Activated CD4-positive, alpha-beta T cell treated with anti-CD3 and anti-CD28 coated beads, Interleukin-2, amount 10 ng/mL, durations not matched to agents 7 days and 5 days (primary cell): Measurements from ENCODE around the gene HS3ST5. TPM values are rescaled to one million over a fixed set of nuclear protein-coding genes. Genes with fewer than 3 reads are reported as not detected.
"Not testable (repeated sequence)": the region's sequence is repeated elsewhere in the genome, so short reads cannot be mapped to it uniquely, and the experiment has no call there.

Experiments used
- CTCF ChIA-PET: fragments of 350-600 bp; sonication (Branson Sonifier 250); formaldehyde crosslinking; loops from one replicate; lab custom pipeline; 2021; ENCODE audit warnings: antibody characterized with exemption; lab: Charles Lee
- POLR2A ChIA-PET: fragments of 350-600 bp; sonication (Branson Sonifier 250); formaldehyde crosslinking; loops from one replicate; lab custom pipeline; 2021; ENCODE audit warnings: antibody characterized with exemption; lab: Charles Lee
- DNase-seq: peaks from one replicate; pipeline ENCODE4 v3.0.0-alpha.2; 2020
- H3K27ac Mint-ChIP-seq: one replicate; pipeline ENCODE4 v1.8.0; 2021; ENCODE audit warnings: mild to moderate bottlenecking, moderate library complexity, mixed read lengths
- H3K27me3 Mint-ChIP-seq: one replicate; pipeline ENCODE4 v1.8.0; 2021; ENCODE audit warnings: mixed read lengths
- H3K36me3 Mint-ChIP-seq: one replicate; pipeline ENCODE4 v1.8.0; 2021; ENCODE audit warnings: low read depth, mixed read lengths
- H3K4me1 Mint-ChIP-seq: one replicate; pipeline ENCODE4 v1.8.0; 2021; ENCODE audit warnings: mixed read lengths
- H3K4me3 Mint-ChIP-seq: one replicate; pipeline ENCODE4 v1.8.0; 2021; ENCODE audit warnings: mild to moderate bottlenecking, moderate library complexity, mixed read lengths
- H3K9me3 Mint-ChIP-seq: one replicate; pipeline ENCODE4 v1.8.0; 2021; ENCODE audit warnings: mixed read lengths
- total RNA-seq, 2 experiments: library from RNA; stranded (reverse); gene quantifications; one replicate each; pipeline ENCODE4 v1.2.3, GENCODE V29; 2021

The HS3ST5 gene
- total RNA-seq, 2 experiments from 2014 or later, result not detected

GRCh38 chr6:114053791-114054190 lies 289.0 kb downstream of the HS3ST5 start:
- POLR2A ChIA-PET, result no interaction called here
- Mint-ChIP-seq H3K9me3 (no peaks in the 10 kb centered on the region), H3K36me3 (no peaks in the 10 kb centered on the region), H3K4me1 (no peaks in the 10 kb centered on the region), H3K4me3 (no peak overlapping the region), H3K27ac (no peak overlapping the region), H3K27me3 (peaks cover 4% of the 10 kb centered on the region)
- CTCF ChIA-PET, result no interaction called here
- no peak for DNase-seq

GRCh38 chr6:114052141-114052540 lies 290.7 kb downstream of the HS3ST5 start:
- POLR2A ChIA-PET, result no interaction called here
- CTCF ChIA-PET, result interaction anchor here (0.8 kb wide), 1 partner anchor 14 kb away, joined by 3 read pairs; no protein-coding TSS in a partner anchor
- no peak for DNase-seq
- Mint-ChIP-seq H3K27me3 (peaks cover 4% of the 10 kb centered on the region), H3K4me3 (no peak overlapping the region), H3K9me3 (no peaks in the 10 kb centered on the region), H3K4me1 (no peaks in the 10 kb centered on the region), H3K36me3 (no peaks in the 10 kb centered on the region), H3K27ac (no peak overlapping the region)

GRCh38 chr6:114051031-114051430 lies 291.8 kb downstream of the HS3ST5 start:
- no peak overlapping the region for H3K4me3 Mint-ChIP-seq
- ChIA-PET POLR2A (no interaction called here), CTCF (interaction anchor here (0.8 kb wide), 1 partner anchor 13 kb away, joined by 3 read pairs; no protein-coding TSS in a partner anchor)
- H3K9me3 Mint-ChIP-seq, result no peaks in the 10 kb centered on the region
- H3K4me1 Mint-ChIP-seq, result no peaks in the 10 kb centered on the region
- H3K27ac Mint-ChIP-seq, result no peak overlapping the region
- H3K36me3 Mint-ChIP-seq, result no peaks in the 10 kb centered on the region
- peaks cover 3% of the 10 kb centered on the region for H3K27me3 Mint-ChIP-seq
- DNase-seq, result no peak

GRCh38 chr6:114049367-114049966 lies 293.4 kb downstream of the HS3ST5 start:
- H3K36me3 Mint-ChIP-seq, result no peaks in the 10 kb centered on the region
- H3K4me3 Mint-ChIP-seq, result no peak overlapping the region
- no peaks in the 10 kb centered on the region for H3K4me1 Mint-ChIP-seq
- DNase-seq, result no peak
- POLR2A ChIA-PET, result no interaction called here
- no peak overlapping the region for H3K27ac Mint-ChIP-seq
- peaks cover 2% of the 10 kb centered on the region for H3K27me3 Mint-ChIP-seq
- CTCF ChIA-PET, result no interaction called here
- no peaks in the 10 kb centered on the region for H3K9me3 Mint-ChIP-seq

- DNase-seq, H3K36me3 Mint-ChIP-seq, H3K9me3 Mint-ChIP-seq, H3K27me3 Mint-ChIP-seq, POLR2A ChIA-PET, CTCF ChIA-PET, H3K4me1 Mint-ChIP-seq, H3K27ac Mint-ChIP-seq, H3K4me3 Mint-ChIP-seq: not testable (repeated sequence)
These were observed 298.3 kb downstream of the HS3ST5 start for GRCh38 chr6:114044566-114044965.

- H3K36me3 Mint-ChIP-seq, result no peaks in the 10 kb centered on the region
- CTCF ChIA-PET, result interaction anchor here (0.6 to 0.7 kb wide), 2 partner anchors 23 to 61 kb away, joined by 3 to 5 read pairs; no protein-coding TSS in a partner anchor
- DNase-seq, result no peak
- no peak overlapping the region for H3K27ac Mint-ChIP-seq
- no peak overlapping the region for H3K4me3 Mint-ChIP-seq
- H3K4me1 Mint-ChIP-seq, result no peaks in the 10 kb centered on the region
- POLR2A ChIA-PET, result interaction anchor here (0.7 kb wide), 1 partner anchor 621 kb away, joined by 4 read pairs; no protein-coding TSS in a partner anchor
- no peaks in the 10 kb centered on the region for H3K27me3 Mint-ChIP-seq
- no peaks in the 10 kb centered on the region for H3K9me3 Mint-ChIP-seq
These were observed 300.4 kb downstream of the HS3ST5 start for GRCh38 chr6:114042267-114043016.

- ChIA-PET CTCF (interaction anchor here (1.0 kb wide), 1 partner anchor 16 kb away, joined by 3 read pairs; no protein-coding TSS in a partner anchor), POLR2A (no interaction called here)
- no peak for DNase-seq
- Mint-ChIP-seq H3K4me3 (no peak overlapping the region), H3K27me3 (peaks cover 4% of the 10 kb centered on the region), H3K9me3 (no peaks in the 10 kb centered on the region), H3K36me3 (no peaks in the 10 kb centered on the region), H3K27ac (no peak overlapping the region), H3K4me1 (no peaks in the 10 kb centered on the region)
These were observed 302.0 kb downstream of the HS3ST5 start for GRCh38 chr6:114040871-114041270.

- H3K9me3 Mint-ChIP-seq, result no peaks in the 10 kb centered on the region
- H3K4me3 Mint-ChIP-seq, result no peak overlapping the region
- ChIA-PET POLR2A (no interaction called here), CTCF (no interaction called here)
- H3K27me3 Mint-ChIP-seq, result peaks cover 8% of the 10 kb centered on the region
- H3K36me3 Mint-ChIP-seq, result no peaks in the 10 kb centered on the region
- no peaks in the 10 kb centered on the region for H3K4me1 Mint-ChIP-seq
- no peak for DNase-seq
- no peak overlapping the region for H3K27ac Mint-ChIP-seq
These were observed 303.0 kb downstream of the HS3ST5 start for GRCh38 chr6:114039841-114040240.

GRCh38 chr6:114033606-114034005 lies 309.2 kb downstream of the HS3ST5 start:
- Mint-ChIP-seq H3K4me1 (no peaks in the 10 kb centered on the region), H3K36me3 (no peaks in the 10 kb centered on the region)
- CTCF ChIA-PET, result no interaction called here

GRCh38 chr6:114032721-114033120 lies 310.1 kb downstream of the HS3ST5 start:
- POLR2A ChIA-PET, result no interaction called here
- CTCF ChIA-PET, result no interaction called here
- no peaks in the 10 kb centered on the region for H3K4me1 Mint-ChIP-seq
- no peaks in the 10 kb centered on the region for H3K36me3 Mint-ChIP-seq
- H3K9me3 Mint-ChIP-seq, result no peaks in the 10 kb centered on the region
- no peak for DNase-seq
- no peak overlapping the region for H3K4me3 Mint-ChIP-seq
- peaks cover 14% of the 10 kb centered on the region for H3K27me3 Mint-ChIP-seq
- H3K27ac Mint-ChIP-seq, result no peak overlapping the region

More at GRCh38 chr6:114033606-114034005, 309.2 kb downstream of the HS3ST5 start:
- no peak overlapping the region for H3K27ac Mint-ChIP-seq
- H3K27me3 Mint-ChIP-seq, result peaks cover 14% of the 10 kb centered on the region
- no peak for DNase-seq
- H3K4me3 Mint-ChIP-seq, result no peak overlapping the region
- H3K9me3 Mint-ChIP-seq, result no peaks in the 10 kb centered on the region
- POLR2A ChIA-PET, result no interaction called here

- ChIA-PET POLR2A (no interaction called here), CTCF (no interaction called here)
- no peaks in the 10 kb centered on the region for H3K36me3 Mint-ChIP-seq
- no peak for DNase-seq
- H3K9me3 Mint-ChIP-seq, result no peaks in the 10 kb centered on the region
- H3K4me3 Mint-ChIP-seq, result no peak overlapping the region
- H3K4me1 Mint-ChIP-seq, result no peaks in the 10 kb centered on the region
- no peak overlapping the region for H3K27ac Mint-ChIP-seq
- peaks cover 9% of the 10 kb centered on the region for H3K27me3 Mint-ChIP-seq
These were observed 312.1 kb downstream of the HS3ST5 start for GRCh38 chr6:114030767-114031166.

- Mint-ChIP-seq H3K36me3 (no peaks in the 10 kb centered on the region), H3K9me3 (no peaks in the 10 kb centered on the region), H3K4me3 (no peak overlapping the region), H3K27me3 (peaks cover 8% of the 10 kb centered on the region), H3K27ac (no peak overlapping the region), H3K4me1 (no peaks in the 10 kb centered on the region)
- ChIA-PET POLR2A (no interaction called here), CTCF (interaction anchor here (0.7 to 0.8 kb wide), 3 partner anchors 17 to 1679 kb away, joined by 3 read pairs; no protein-coding TSS in a partner anchor)
- no peak for DNase-seq
These were observed 318.1 kb downstream of the HS3ST5 start for GRCh38 chr6:114024746-114025145.

- ChIA-PET POLR2A (no interaction called here), CTCF (interaction anchor here (0.6 kb wide), 1 partner anchor 36 kb away, joined by 3 read pairs; no protein-coding TSS in a partner anchor)
- H3K27me3 Mint-ChIP-seq, result peaks cover 8% of the 10 kb centered on the region
- no peak overlapping the region for H3K4me3 Mint-ChIP-seq
- no peaks in the 10 kb centered on the region for H3K9me3 Mint-ChIP-seq
- H3K36me3 Mint-ChIP-seq, result no peaks in the 10 kb centered on the region
- no peaks in the 10 kb centered on the region for H3K4me1 Mint-ChIP-seq
- H3K27ac Mint-ChIP-seq, result no peak overlapping the region
- no peak for DNase-seq
These were observed 322.6 kb downstream of the HS3ST5 start for GRCh38 chr6:114020196-114020595.
